DND-41 (cell line): ENCODE results near the gene OR10H1.
"Not testable (repeated sequence)": the region's sequence is repeated elsewhere in the genome, so short reads cannot be mapped to it uniquely, and the experiment has no call there.

Experiments used
- CTCF ChIP-seq: IDR thresholded peaks from 2 replicates; pipeline ENCODE4 v1.5.1; 2012; ENCODE audit warnings: borderline replicate concordance, low read length, moderate library complexity, mild to moderate bottlenecking; ENCODE audit not compliant: poor library complexity, severe bottlenecking; ENCODE audit errors: extremely low read depth
- EZH2 ChIP-seq: IDR thresholded peaks from 3 replicates; pipeline ENCODE4 v1.6.1; 2012; ENCODE audit warnings: borderline replicate concordance, low read depth, mild to moderate bottlenecking, moderate library complexity, low read length, inconsistent platforms; ENCODE audit not compliant: severe bottlenecking

GRCh38 chr19:15839888-15840287, 24.4 kb upstream of the OR10H1 start:
- not testable (repeated sequence) for TF ChIP-seq CTCF, EZH2
